Panc1 (cell line): ENCODE data around the gene TMX4.
"Not testable (repeated sequence)": the region's sequence is repeated elsewhere in the genome, so short reads cannot be mapped to it uniquely, and the experiment has no call there.

ENCODE experiments used
- CTCF ChIP-seq: fragments of 450-650 bp; IDR thresholded peaks from 2 replicates; pipeline ENCODE4 v1.5.1; 2017; ENCODE audit warnings: mild to moderate bottlenecking
- TF ChIP-seq, protein P1 (sequence below), 2 experiments: IDR thresholded peaks; 2 replicates each; pipeline ENCODE4 v1.6.1; 2011 to 2012; ENCODE audit warnings: low read depth in 2 of 2, control low read depth in 1 of 2, low read length in 1 of 2, mild to moderate bottlenecking in 1 of 2, moderate library complexity in 1 of 2; ENCODE audit not compliant: insufficient read depth in 1 of 2

DNA sequence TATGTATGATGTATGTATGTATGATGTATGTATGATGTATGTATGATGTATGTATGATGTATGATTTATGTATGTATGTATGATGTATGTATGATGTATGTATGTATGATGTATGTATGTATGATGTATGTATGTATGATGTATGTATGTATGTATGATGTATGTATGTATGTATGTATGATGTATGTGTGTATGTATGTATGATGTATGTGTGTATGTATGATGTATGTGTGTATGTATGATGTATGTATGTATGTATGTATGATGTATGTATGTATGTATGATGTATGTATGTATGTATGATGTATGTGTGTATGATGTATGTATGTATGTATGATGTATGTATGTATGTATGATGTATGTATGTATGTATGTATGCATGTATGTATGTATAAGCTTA lies 12.0 kb upstream of the TMX4 start:
- TF ChIP-seq CTCF, result not testable (repeated sequence)
- TF ChIP-seq, protein P1, sequence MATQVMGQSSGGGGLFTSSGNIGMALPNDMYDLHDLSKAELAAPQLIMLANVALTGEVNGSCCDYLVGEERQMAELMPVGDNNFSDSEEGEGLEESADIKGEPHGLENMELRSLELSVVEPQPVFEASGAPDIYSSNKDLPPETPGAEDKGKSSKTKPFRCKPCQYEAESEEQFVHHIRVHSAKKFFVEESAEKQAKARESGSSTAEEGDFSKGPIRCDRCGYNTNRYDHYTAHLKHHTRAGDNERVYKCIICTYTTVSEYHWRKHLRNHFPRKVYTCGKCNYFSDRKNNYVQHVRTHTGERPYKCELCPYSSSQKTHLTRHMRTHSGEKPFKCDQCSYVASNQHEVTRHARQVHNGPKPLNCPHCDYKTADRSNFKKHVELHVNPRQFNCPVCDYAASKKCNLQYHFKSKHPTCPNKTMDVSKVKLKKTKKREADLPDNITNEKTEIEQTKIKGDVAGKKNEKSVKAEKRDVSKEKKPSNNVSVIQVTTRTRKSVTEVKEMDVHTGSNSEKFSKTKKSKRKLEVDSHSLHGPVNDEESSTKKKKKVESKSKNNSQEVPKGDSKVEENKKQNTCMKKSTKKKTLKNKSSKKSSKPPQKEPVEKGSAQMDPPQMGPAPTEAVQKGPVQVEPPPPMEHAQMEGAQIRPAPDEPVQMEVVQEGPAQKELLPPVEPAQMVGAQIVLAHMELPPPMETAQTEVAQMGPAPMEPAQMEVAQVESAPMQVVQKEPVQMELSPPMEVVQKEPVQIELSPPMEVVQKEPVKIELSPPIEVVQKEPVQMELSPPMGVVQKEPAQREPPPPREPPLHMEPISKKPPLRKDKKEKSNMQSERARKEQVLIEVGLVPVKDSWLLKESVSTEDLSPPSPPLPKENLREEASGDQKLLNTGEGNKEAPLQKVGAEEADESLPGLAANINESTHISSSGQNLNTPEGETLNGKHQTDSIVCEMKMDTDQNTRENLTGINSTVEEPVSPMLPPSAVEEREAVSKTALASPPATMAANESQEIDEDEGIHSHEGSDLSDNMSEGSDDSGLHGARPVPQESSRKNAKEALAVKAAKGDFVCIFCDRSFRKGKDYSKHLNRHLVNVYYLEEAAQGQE (IDR thresholded peaks at IDR 0.05; ENCODE audit: insufficient read depth in 1 of 2, low read depth in 2 of 2, low read length in 1 of 2), result not testable (repeated sequence)
